H1 (cell line): Measurements from ENCODE around the gene TMEM125. TPM values are rescaled to one million over a fixed set of nuclear protein-coding genes. Genes with fewer than 3 reads are reported as not detected.

ENCODE experiments used
- CTCF ChIA-PET: fragments of 300-600 bp; sonication (Branson Sonifier 250); formaldehyde crosslinking; loops from one replicate; lab custom pipeline; 2021; ENCODE audit not compliant: partially characterized antibody; lab: Charles Lee
- POLR2A ChIA-PET: fragments of 300-600 bp; sonication (Branson Sonifier 250); formaldehyde crosslinking; loops from one replicate; lab custom pipeline; 2021; ENCODE audit warnings: inconsistent platforms; ENCODE audit not compliant: partially characterized antibody; lab: Charles Lee
- DNase-seq, 2 experiments: peaks; one replicate each; pipeline versions ENCODE4 v3.0.0 to v3.0.0-alpha.2; 2010 to 2022; ENCODE audit warnings: low spot score in 2 of 2, low read depth in 1 of 2, mixed read lengths in 1 of 2
- FAIRE-seq: peaks from 2 replicates; lab custom pipeline; 2011; peaks lifted over from hg19 to GRCh38; lab: Jason Lieb, UNC
- H2AFZ ChIP-seq: 2 replicates; pipeline ENCODE4 v1.8.1; 2012; ENCODE audit warnings: low read length, inconsistent platforms
- H2AK5ac ChIP-seq: 2 replicates; pipeline ENCODE4 v1.6.1; 2013; ENCODE audit warnings: low read depth, low read length
- H2BK120ac ChIP-seq: replicated peaks from 2 replicates; pipeline ENCODE3; 2013; ENCODE audit warnings: low read depth, low read length, inconsistent platforms
- H2BK12ac ChIP-seq: 2 replicates; pipeline ENCODE4 v1.6.1; 2013; ENCODE audit warnings: low read depth, low read length
- H2BK15ac ChIP-seq: 2 replicates; pipeline ENCODE4 v1.6.1; 2013; ENCODE audit warnings: low read length
- H2BK20ac ChIP-seq: 2 replicates; pipeline ENCODE4 v1.6.1; 2013; ENCODE audit warnings: low read length
- H2BK5ac ChIP-seq: 2 replicates; pipeline ENCODE4 v1.6.1; 2013; ENCODE audit warnings: low read depth, low read length
- H3K14ac ChIP-seq: 2 replicates; pipeline ENCODE4 v1.6.1; 2013; ENCODE audit warnings: inconsistent platforms; ENCODE audit not compliant: insufficient read length
- H3K18ac ChIP-seq: 2 replicates; pipeline ENCODE4 v1.6.1; 2013; ENCODE audit warnings: low read length; ENCODE audit errors: extremely low read depth
- H3K23ac ChIP-seq: 2 replicates; pipeline ENCODE4 v1.6.1; 2013; ENCODE audit warnings: inconsistent platforms; ENCODE audit not compliant: insufficient read length
- H3K23me2 ChIP-seq: 2 replicates; pipeline ENCODE4 v1.6.1; 2013; ENCODE audit warnings: low read depth, low read length
- H3K27ac ChIP-seq: 2 replicates; pipeline ENCODE4 v1.6.1; 2011; ENCODE audit warnings: low read depth, low read length, inconsistent platforms
- H3K27me3 ChIP-seq, 4 experiments: replicated peaks in 1 of 4; 1 replicate in 1 of 4; 2 replicates in 3 of 4; pipeline versions ENCODE4 v1.6.1 to v1.8.1; 2011 to 2013; ENCODE audit warnings: low read length in 3 of 4, mild to moderate bottlenecking in 3 of 4, inconsistent platforms in 2 of 4, mixed read lengths in 2 of 4, moderate library complexity in 1 of 4; ENCODE audit not compliant: control insufficient read depth in 3 of 4, insufficient read depth in 3 of 4; ENCODE audit errors: extremely low read depth in 1 of 4
- H3K36me3 ChIP-seq, 4 experiments: 2 replicates each; pipeline versions ENCODE4 v1.6.1 to v1.8.1; 2011 to 2013; ENCODE audit warnings: mild to moderate bottlenecking in 4 of 4, low read length in 3 of 4, moderate library complexity in 2 of 4, control low read depth in 1 of 4, inconsistent platforms in 1 of 4; ENCODE audit not compliant: insufficient read depth in 4 of 4, control insufficient read depth in 2 of 4
- H3K4ac ChIP-seq: replicated peaks from 2 replicates; pipeline ENCODE3; 2013; ENCODE audit warnings: low read length, low read depth, mixed read lengths, inconsistent platforms; ENCODE audit not compliant: insufficient read length
- H3K4me1 ChIP-seq, 4 experiments: replicated peaks in 1 of 4; 1 replicate in 1 of 4; 2 replicates in 3 of 4; pipeline versions ENCODE4 v1.6.1 to v1.8.1; 2011 to 2013; ENCODE audit warnings: low read length in 3 of 4, inconsistent platforms in 2 of 4, mixed read lengths in 1 of 4; ENCODE audit not compliant: insufficient read depth in 4 of 4, control insufficient read depth in 3 of 4
- H3K4me2 ChIP-seq, 2 experiments: 2 replicates each; pipeline versions ENCODE4 v1.6.1 to v1.8.1; 2011 to 2013; ENCODE audit warnings: low read depth in 2 of 2, low read length in 2 of 2, control low read depth in 1 of 2, inconsistent platforms in 1 of 2, mild to moderate bottlenecking in 1 of 2; ENCODE audit not compliant: insufficient read depth in 1 of 2
- H3K4me3 ChIP-seq, 4 experiments: fragments of 200-600, 300-600 bp in 1 of 4; sonication (generic), shearing (Covaris generic), sonication (Bioruptor Twin) in 1 of 4; 2 replicates each; pipeline versions ENCODE4 v1.5.1 to v1.8.1; 2011 to 2016; ENCODE audit warnings: low read length in 4 of 4, low read depth in 3 of 4, control low read depth in 2 of 4, inconsistent platforms in 2 of 4, mild to moderate bottlenecking in 2 of 4, mixed read lengths in 1 of 4, moderate library complexity in 1 of 4; ENCODE audit not compliant: insufficient read depth in 2 of 4; ENCODE audit errors: extremely low read depth in 1 of 4
- H3K56ac ChIP-seq: replicated peaks from 2 replicates; pipeline ENCODE3; 2013; ENCODE audit warnings: low read depth, mild to moderate bottlenecking, mixed read lengths, low read length, inconsistent platforms; ENCODE audit not compliant: insufficient read length
- H3K79me1 ChIP-seq: 2 replicates; pipeline ENCODE4 v1.6.1; 2013; ENCODE audit warnings: low read depth, low read length, control low read depth
- H3K79me2 ChIP-seq, 2 experiments: 2 replicates each; pipeline versions ENCODE4 v1.6.1 to v1.8.1; 2012 to 2013; ENCODE audit warnings: low read length in 2 of 2, mild to moderate bottlenecking in 2 of 2, inconsistent platforms in 1 of 2; ENCODE audit not compliant: insufficient read depth in 2 of 2, control insufficient read depth in 1 of 2
- H3K9ac ChIP-seq, 4 experiments: replicated peaks in 1 of 4; 1 replicate in 1 of 4; 2 replicates in 3 of 4; pipeline versions ENCODE4 v1.6.1 to v1.8.1; 2011 to 2013; ENCODE audit warnings: low read depth in 3 of 4, low read length in 3 of 4, control low read depth in 2 of 4, mild to moderate bottlenecking in 2 of 4, moderate library complexity in 2 of 4, inconsistent platforms in 1 of 4; ENCODE audit errors: extremely low read depth in 1 of 4
- H3K9me3 ChIP-seq, 2 experiments: 2 replicates each; pipeline versions ENCODE4 v1.6.1 to v1.8.1; 2012 to 2013; ENCODE audit warnings: mild to moderate bottlenecking in 2 of 2, moderate library complexity in 2 of 2, control low read depth in 1 of 2, inconsistent platforms in 1 of 2, low read depth in 1 of 2, low read length in 1 of 2, mixed read lengths in 1 of 2; ENCODE audit not compliant: insufficient read depth in 2 of 2
- H4K20me1 ChIP-seq, 2 experiments: replicated peaks in 1 of 2; 2 replicates each; pipeline versions ENCODE3 to v1.8.1; 2011 to 2013; ENCODE audit warnings: inconsistent platforms in 2 of 2, low read length in 2 of 2, mild to moderate bottlenecking in 1 of 2; ENCODE audit not compliant: insufficient read depth in 2 of 2, control insufficient read depth in 1 of 2
- H4K5ac ChIP-seq: 2 replicates; pipeline ENCODE4 v1.6.1; 2013; ENCODE audit warnings: low read length, low read depth, mixed read lengths, inconsistent platforms; ENCODE audit not compliant: insufficient read length
- H4K8ac ChIP-seq: 2 replicates; pipeline ENCODE4 v1.8.0; 2013; ENCODE audit warnings: mild to moderate bottlenecking, moderate library complexity, low read length, inconsistent platforms; ENCODE audit not compliant: insufficient read depth; ENCODE audit errors: extremely low read depth
- H4K91ac ChIP-seq: replicated peaks from 2 replicates; pipeline ENCODE3; 2013; ENCODE audit warnings: low read length, mixed read lengths, inconsistent platforms; ENCODE audit not compliant: insufficient read length
- CBX5 ChIP-seq: fragments of 300-800, 300-1000 bp; sonication (generic); IDR thresholded peaks from 2 replicates; pipeline ENCODE4 v1.7.1; 2016; ENCODE audit warnings: antibody characterized with exemption, low read length, low read depth
- HDAC2 ChIP-seq, 2 experiments: fragments of 300-600 bp in 1 of 2; sonication (generic) in 1 of 2; IDR thresholded peaks; 2 replicates each; pipeline ENCODE4 v1.6.1; 2011 to 2012; ENCODE audit warnings: low read depth in 2 of 2, low read length in 2 of 2, mild to moderate bottlenecking in 2 of 2, moderate library complexity in 2 of 2, borderline replicate concordance in 1 of 2, inconsistent platforms in 1 of 2
- PHF8 ChIP-seq: fragments of 200-600 bp; sonication (generic); conservative IDR thresholded peaks from 2 replicates; pipeline ENCODE4 v1.7.1; 2012; ENCODE audit warnings: low read depth, mild to moderate bottlenecking, inconsistent platforms, low read length, moderate library complexity
- POU5F1 ChIP-seq: IDR thresholded peaks from 2 replicates; pipeline ENCODE4 v1.6.1; 2011; ENCODE audit warnings: low read depth, mild to moderate bottlenecking, low read length, moderate library complexity
- RAD21 ChIP-seq, 2 experiments: IDR thresholded peaks in 1 of 2; conservative IDR thresholded peaks in 1 of 2; 2 replicates each; pipeline ENCODE4 v1.6.1; 2011; ENCODE audit warnings: low read depth in 2 of 2, low read length in 2 of 2, improper control_type of control experiment in 1 of 2, inconsistent platforms in 1 of 2, mild to moderate bottlenecking in 1 of 2, moderate library complexity in 1 of 2
- RNF2 ChIP-seq: fragments of 200-900, 300-1000 bp; sonication (generic); IDR thresholded peaks from 2 replicates; pipeline ENCODE4 v1.7.1; 2016; ENCODE audit warnings: borderline replicate concordance, low read depth, mild to moderate bottlenecking, antibody characterized with exemption, low read length; ENCODE audit not compliant: poor library complexity, severe bottlenecking; ENCODE audit errors: missing control alignments
- SIN3A ChIP-seq, 2 experiments: IDR thresholded peaks in 1 of 2; conservative IDR thresholded peaks in 1 of 2; 2 replicates each; pipeline ENCODE4 v1.6.1; 2011 to 2012; ENCODE audit warnings: low read length in 2 of 2, improper control_type of control experiment in 1 of 2, low read depth in 1 of 2, mild to moderate bottlenecking in 1 of 2
- SP1 ChIP-seq: IDR thresholded peaks from 2 replicates; pipeline ENCODE4 v1.6.1; 2011; ENCODE audit warnings: low read depth, low read length
- SUZ12 ChIP-seq: fragments of 200-600 bp; sonication (generic); IDR thresholded peaks from 2 replicates; pipeline ENCODE4 v1.6.1; 2012; ENCODE audit warnings: mild to moderate bottlenecking, inconsistent platforms, low read length, moderate library complexity, mixed read lengths
- WGBS, 2 experiments: shearing (Covaris generic) in 1 of 2; methylation state at CpG; one replicate each; pipeline versions ENCODE4 v1.1.6 to v1.1.7; 2013 to 2015; ENCODE audit warnings: low lambda C conversion rate in 2 of 2, mixed read lengths in 2 of 2, inconsistent platforms in 1 of 2, low coverage in 1 of 2, missing lambda C conversion rate in 1 of 2; ENCODE audit not compliant: insufficient replicate concordance in 2 of 2, insufficient coverage in 1 of 2, insufficient read length in 1 of 2; ENCODE audit errors: extremely low coverage in 1 of 2, missing lambda C conversion rate in 1 of 2; 5-methylcytosine and 5-hydroxymethylcytosine counted together
- polyA plus RNA-seq, 7 experiments: library from polyadenylated mRNA; depleted of rRNA in 3 of 7; stranded (reverse) in 5 of 7; unstranded in 2 of 7; fragments of >200 nt in 5 of 7; fragments of 200-250 nt in 2 of 7; gene quantifications; 1 replicate in 5 of 7; 2 replicates in 1 of 7; 4 replicates in 1 of 7; pipeline versions ENCODE4 v1.2.1 to v1.2.3, GENCODE V29; 2011 to 2013; ENCODE audit warnings: missing spikeins in 2 of 7, mixed read lengths in 2 of 7
- total RNA-seq: library from RNA; stranded (reverse); fragmentation: NEBNext Ultra II Directional; extraction: Animal tissue kit (Norgen Biotek cat#: 25700); gene quantifications from 2 replicates; pipeline ENCODE4 v1.2.1, GENCODE V29; 2021

TMEM125 gene
- total and polyA plus RNA-seq, 2 of the 8 experiments (the other 6 are each of a cell fraction or from before 2014, with no cell fraction given): 26.5 to 46.7 TPM

GRCh38 chr1:43270421-43271095 is 775 bp downstream of the TMEM125 start:
- Histone ChIP-seq H4K20me1 (no peaks in the 10 kb centered on the region), H3K4me1 (peaks cover 0 to 12% (median 5%) of the 10 kb centered on the region in 4 experiments; a peak in 5 of 7 replicates), H4K8ac (peak overlapping the region; percentile 73; the same call in 1 of the 2 replicates), H4K91ac (peak overlapping the region; percentile 29), H3K79me2 (0 out of 4 replicates have a peak, but pooled peaks cover 0 to 3% of the 10 kb centered on the region in 2 experiments), H2BK5ac (peak overlapping the region; percentile 87), H2AK5ac (no peak overlapping the region), H3K23me2 (peaks cover 6% of the 10 kb centered on the region; the same call in 1 of the 2 replicates), H3K9ac (peak overlapping the region in 2 of 4 experiments; percentile 15 to 84; a peak in 3 of 7 replicates), H3K23ac (no peak overlapping the region), H3K4ac (no peak overlapping the region), H4K5ac (no peak overlapping the region), H3K36me3 (peaks cover 2 to 12% (median 6%) of the 10 kb centered on the region in 4 experiments; a peak in 6 of 8 replicates), H3K14ac (no peak overlapping the region), H3K56ac (no peak overlapping the region), H3K4me3 (peak overlapping the region; percentile 54 to 67 (median 60)), H2BK20ac (no peak overlapping the region), H2BK15ac (no peak overlapping the region), H3K9me3 (peaks cover 1 to 4% of the 10 kb centered on the region in 2 experiments; a peak in 1 of 4 replicates), H3K27ac (peak overlapping the region; percentile 54; the same call in 1 of the 2 replicates), H2BK12ac (peak overlapping the region; percentile 98; the same call in 1 of the 2 replicates), H3K4me2 (peak overlapping the region; percentile 80 to 94), H3K18ac (peak overlapping the region; percentile 33; the same call in 1 of the 2 replicates), H2BK120ac (no peak overlapping the region), H3K27me3 (no peaks in the 10 kb centered on the region), H3K79me1 (peaks cover 3% of the 10 kb centered on the region), H2AFZ (no peak overlapping the region)
- ChIA-PET POLR2A (interaction anchor here (0.8 to 3.2 kb wide), 7 partner anchors 9 to 98 kb away, joined by 3 to 31 read pairs (median 5); partner anchors contain the start of genes C1orf210, CDC20 and ELOVL1), CTCF (interaction anchor here (1.0 to 1.4 kb wide), 4 partner anchors 10 to 143 kb away, joined by 3 to 7 read pairs (median 4); partner anchors contain the start of gene C1orf210)
- FAIRE-seq (peak; percentile 99), DNase-seq (peak; percentile 88 to 90)
- 4% methylated on average over 20 of the region's 29 CpGs; no CpG with 5 or more reads in 1 of the 2 experiments for WGBS, 2 experiments
- TF ChIP-seq SIN3A (conservative IDR thresholded peaks at IDR 0.05 in 1 of 2, IDR thresholded peaks at IDR 0.05 in 1 of 2; ENCODE audit: low read depth in 1 of 2, low read length in 2 of 2): 0 out of 4 replicates have a peak, but pooled peaks of 1 of the 2 experiments have one; percentile 76
- no peak; the same call in none of the 2 replicates for TF ChIP-seq PHF8
- no peak for TF ChIP-seq RNF2
- TF ChIP-seq CBX5: no peak
- TF ChIP-seq SP1: peak; percentile 86
- TF ChIP-seq HDAC2 (IDR thresholded peaks at IDR 0.05; ENCODE audit: borderline replicate concordance in 1 of 2, low read depth in 2 of 2, low read length in 2 of 2): no peak
- TF ChIP-seq SUZ12: no peak
- no peak for TF ChIP-seq POU5F1
- TF ChIP-seq RAD21 (IDR thresholded peaks at IDR 0.05 in 1 of 2, conservative IDR thresholded peaks at IDR 0.05 in 1 of 2; ENCODE audit: low read depth in 2 of 2, low read length in 2 of 2): no peak
